Prostate gland (tissue), 2 donors: ENCODE results near the gene INKA2. TPM values are rescaled to one million over a fixed set of nuclear protein-coding genes. Genes with fewer than 3 reads are reported as not detected.

Experiments
- DNase-seq: peaks from one replicate; pipeline ENCODE4 v3.0.0-alpha.2; 2019; ENCODE audit warnings: low spot score
- H3K27ac ChIP-seq, 2 donors: fragments of 200-600 bp; sonication (generic); 2 replicates each; pipeline ENCODE4 v1.5.1; 2017 to 2019
- H3K27me3 ChIP-seq: fragments of 200-600 bp; sonication (generic); replicated peaks from 2 replicates; pipeline ENCODE4 v1.5.1; 2019; ENCODE audit not compliant: insufficient read depth
- H3K36me3 ChIP-seq, 2 donors: fragments of 200-600 bp; sonication (generic); 1 replicate in 1 of 2; 2 replicates in 1 of 2; pipeline versions ENCODE4 v1.5.1 to v1.8.1; 2017 to 2019
- H3K4me1 ChIP-seq: fragments of 200-600 bp; sonication (generic); replicated peaks from 2 replicates; pipeline ENCODE4 v1.5.1; 2019
- H3K4me3 ChIP-seq, 2 donors: fragments of 200-600 bp; sonication (generic); 2 replicates each; pipeline ENCODE4 v1.5.1; 2017 to 2019
- H3K9me3 ChIP-seq: fragments of 200-600 bp; sonication (generic); 2 replicates; pipeline ENCODE4 v1.5.1; 2017
- POLR2A ChIP-seq: fragments of 450-650 bp; IDR thresholded peaks from one replicate; pipeline ENCODE4 v1.6.1; 2016; ENCODE audit warnings: antibody characterized with exemption, mild to moderate bottlenecking
- POLR2AphosphoS5 ChIP-seq: sonication (generic); formaldehyde crosslinking; IDR thresholded peaks from one replicate; pipeline ENCODE4 v1.6.1; 2017; ENCODE audit warnings: antibody characterized with exemption
- WGBS: methylation state at CpG from one replicate; pipeline ENCODE4 v1.1.5; 2018; 5-methylcytosine and 5-hydroxymethylcytosine counted together
- intact Hi-C: fragments of 100-400 bp; cut with DNase I; formaldehyde crosslinking; loops from one replicate; pipeline ENCODE4 v1.14.2; 2022
- total RNA-seq, 2 donors: library from RNA; depleted of rRNA; stranded (reverse); fragments of >200 nt; gene quantifications; one replicate each; pipeline ENCODE4 v1.1.0, GENCODE V29; 2016
- TF ChIP-seq, protein P1 (sequence below), 4 experiments: fragments of 200-600 bp in 2 of 4; fragments of 450-650 bp in 2 of 4; sonication (generic) in 2 of 4; IDR thresholded peaks; 1 replicate in 3 of 4; 2 replicates in 1 of 4; pipeline ENCODE4 v1.5.1; 2016 to 2019; ENCODE audit warnings: antibody characterized with exemption in 4 of 4, mild to moderate bottlenecking in 2 of 4, moderate library complexity in 2 of 4

INKA2 gene
- total RNA-seq, 2 donors from 2014 or later = 2.8 to 6.6 TPM

DNA sequence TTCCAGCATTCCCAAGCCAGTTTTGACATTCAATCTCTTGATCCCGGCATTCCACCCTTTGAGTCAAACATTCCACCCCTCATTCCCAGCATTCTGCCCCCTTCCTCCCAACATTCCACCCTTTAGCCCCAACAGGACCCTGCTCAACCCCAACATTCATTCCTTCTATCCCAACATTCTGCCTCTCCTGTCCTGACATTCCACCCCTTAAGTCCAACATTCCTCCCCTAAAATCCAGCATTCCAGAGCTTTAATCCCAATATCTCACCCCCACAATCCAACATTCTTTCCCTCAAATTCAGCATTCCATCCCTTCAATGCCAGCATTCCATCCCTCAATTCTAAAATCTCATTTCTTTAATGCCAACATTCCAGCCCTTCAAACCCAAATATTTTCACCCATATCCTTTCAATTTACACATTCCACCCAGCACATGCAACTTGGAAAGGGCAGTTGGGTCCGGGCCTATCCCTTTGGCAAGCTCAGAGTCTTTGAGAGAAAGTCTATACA is 39.4 kb upstream of the INKA2 start:
- WGBS = 84% methylated on average over 2 of the region's 2 CpGs

DNA sequence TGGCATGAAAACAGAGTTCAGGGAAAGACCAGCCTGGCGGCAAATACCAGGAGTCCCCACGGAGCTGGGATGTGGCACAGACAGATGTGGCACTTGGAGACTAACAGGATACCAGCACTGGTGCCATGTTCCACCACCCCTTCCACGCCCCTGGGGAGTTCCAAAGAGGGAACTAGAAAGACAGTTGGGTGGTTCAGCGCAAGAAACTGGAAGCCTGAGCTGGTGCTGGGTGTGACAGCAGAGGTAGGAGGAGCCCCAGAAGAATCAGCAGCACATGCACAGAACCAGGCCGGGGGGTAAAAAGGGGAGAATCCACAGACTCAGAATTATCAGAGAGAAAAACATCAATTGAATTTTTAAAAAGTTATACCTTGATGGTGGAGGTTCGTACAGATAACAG is 38.9 kb upstream of the INKA2 start:
- Histone ChIP-seq H3K9me3 (no peaks in the 10 kb centered on the region), H3K27ac (no peak overlapping the region), H3K27me3 (no peaks in the 10 kb centered on the region), H3K4me1 (no peaks in the 10 kb centered on the region), H3K36me3 (peaks cover 0 to 6% of the 10 kb centered on the region in 2 donors), H3K4me3 (no peak overlapping the region)
- intact Hi-C loops = no loop called here
- no peak for DNase-seq
- TF ChIP-seq POLR2AphosphoS5 (no peak), POLR2A (no peak)
- TF ChIP-seq, protein P1, sequence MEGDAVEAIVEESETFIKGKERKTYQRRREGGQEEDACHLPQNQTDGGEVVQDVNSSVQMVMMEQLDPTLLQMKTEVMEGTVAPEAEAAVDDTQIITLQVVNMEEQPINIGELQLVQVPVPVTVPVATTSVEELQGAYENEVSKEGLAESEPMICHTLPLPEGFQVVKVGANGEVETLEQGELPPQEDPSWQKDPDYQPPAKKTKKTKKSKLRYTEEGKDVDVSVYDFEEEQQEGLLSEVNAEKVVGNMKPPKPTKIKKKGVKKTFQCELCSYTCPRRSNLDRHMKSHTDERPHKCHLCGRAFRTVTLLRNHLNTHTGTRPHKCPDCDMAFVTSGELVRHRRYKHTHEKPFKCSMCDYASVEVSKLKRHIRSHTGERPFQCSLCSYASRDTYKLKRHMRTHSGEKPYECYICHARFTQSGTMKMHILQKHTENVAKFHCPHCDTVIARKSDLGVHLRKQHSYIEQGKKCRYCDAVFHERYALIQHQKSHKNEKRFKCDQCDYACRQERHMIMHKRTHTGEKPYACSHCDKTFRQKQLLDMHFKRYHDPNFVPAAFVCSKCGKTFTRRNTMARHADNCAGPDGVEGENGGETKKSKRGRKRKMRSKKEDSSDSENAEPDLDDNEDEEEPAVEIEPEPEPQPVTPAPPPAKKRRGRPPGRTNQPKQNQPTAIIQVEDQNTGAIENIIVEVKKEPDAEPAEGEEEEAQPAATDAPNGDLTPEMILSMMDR (IDR thresholded peaks at IDR 0.05) = no peak
- WGBS = 79% methylated on average over 6 of the region's 6 CpGs

More for the DNA sequence above, 39.4 kb upstream of the INKA2 start:
- Histone ChIP-seq H3K27ac (no peak overlapping the region), H3K9me3 (no peaks in the 10 kb centered on the region), H3K27me3 (no peaks in the 10 kb centered on the region), H3K36me3 (peaks cover 0 to 6% of the 10 kb centered on the region in 2 donors), H3K4me1 (no peaks in the 10 kb centered on the region), H3K4me3 (no peak overlapping the region)
- DNase-seq = no peak
- TF ChIP-seq POLR2A = no peak
- TF ChIP-seq POLR2AphosphoS5 = no peak
- TF ChIP-seq, protein P1 (IDR thresholded peaks at IDR 0.05) = no peak
- intact Hi-C loops = no loop called here

DNA sequence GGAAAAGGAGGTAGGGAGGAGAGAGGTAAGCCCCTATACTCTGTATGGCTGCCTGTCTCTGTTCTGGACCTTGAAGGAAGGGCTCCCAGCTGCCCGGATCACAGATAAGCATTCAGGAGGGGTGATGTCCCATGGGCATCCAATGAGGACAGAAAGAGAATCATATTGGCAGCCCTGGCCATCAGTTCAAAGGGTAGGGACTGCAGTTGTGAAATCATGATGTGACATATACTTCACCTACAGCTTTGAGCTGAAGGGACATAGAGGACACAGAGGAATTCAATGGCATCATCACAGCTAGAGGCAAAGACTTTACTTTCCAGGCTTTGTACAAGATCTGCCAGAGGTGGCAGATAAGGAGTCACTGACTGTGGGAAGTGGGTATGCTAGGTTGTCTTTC is 38.1 kb upstream of the INKA2 start:
- DNase-seq = no peak
- TF ChIP-seq POLR2A (no peak), POLR2AphosphoS5 (no peak)
- TF ChIP-seq, protein P1 (IDR thresholded peaks at IDR 0.05) = no peak
- Histone ChIP-seq H3K4me1 (no peaks in the 10 kb centered on the region), H3K27me3 (no peaks in the 10 kb centered on the region), H3K9me3 (no peaks in the 10 kb centered on the region), H3K36me3 (peaks cover 0 to 6% of the 10 kb centered on the region in 2 donors), H3K4me3 (no peak overlapping the region), H3K27ac (no peak overlapping the region)
- 94% methylated on average over 1 of the region's 1 CpG for WGBS
- intact Hi-C loops = no loop called here

DNA sequence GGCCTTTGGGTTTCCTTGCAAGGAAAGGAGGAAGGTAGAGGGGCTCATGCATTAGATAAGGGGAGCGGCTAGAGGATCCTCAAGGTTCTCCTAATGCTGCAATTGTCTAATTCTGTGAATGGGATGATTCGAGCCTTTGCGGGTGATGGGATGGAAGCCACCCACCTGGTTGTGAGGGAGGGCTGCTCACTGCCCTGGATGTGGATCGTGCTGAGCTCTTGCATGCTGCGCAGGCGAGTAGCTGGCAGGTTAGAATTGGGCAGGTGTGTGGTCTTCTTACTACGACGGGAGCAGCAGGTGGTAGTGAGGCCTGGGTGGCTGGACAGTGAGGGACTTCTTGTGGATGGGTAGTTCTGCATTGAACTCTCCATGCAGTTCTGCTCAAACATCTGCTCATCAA is 37.7 kb upstream of the INKA2 start:
- no peaks in the 10 kb centered on the region for H3K27me3 ChIP-seq
- intact Hi-C loops = no loop called here
- no peak for DNase-seq
- H3K27ac ChIP-seq = no peak overlapping the region
- WGBS = 91% methylated on average over 8 of the region's 8 CpGs
- no peaks in the 10 kb centered on the region for H3K9me3 ChIP-seq
- H3K36me3 ChIP-seq = peaks cover 0 to 6% of the 10 kb centered on the region in 2 donors
- no peak overlapping the region for H3K4me3 ChIP-seq
- TF ChIP-seq POLR2AphosphoS5 = no peak
- TF ChIP-seq, protein P1 (IDR thresholded peaks at IDR 0.05) = no peak
- no peak for TF ChIP-seq POLR2A
- no peaks in the 10 kb centered on the region for H3K4me1 ChIP-seq

DNA sequence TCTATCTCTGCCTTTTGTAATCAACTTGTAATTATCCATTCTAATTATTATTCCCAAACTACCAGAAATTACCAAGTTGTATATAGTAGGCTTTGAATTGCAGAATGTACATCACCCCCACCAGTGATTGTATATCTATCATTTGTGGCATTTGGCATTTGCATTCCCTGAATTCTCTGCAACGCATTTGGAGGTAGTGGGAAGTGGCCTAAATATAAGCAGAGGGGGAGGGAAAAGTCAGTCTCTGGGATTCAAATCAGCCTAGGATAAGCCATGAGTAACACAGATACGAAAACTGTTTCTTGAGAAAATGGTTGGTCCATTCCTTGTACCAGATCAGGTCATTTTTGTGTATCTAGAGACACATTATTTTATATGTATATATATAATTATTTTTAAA is 37.2 kb upstream of the INKA2 start:
- Histone ChIP-seq H3K27ac (no peak overlapping the region), H3K36me3 (peaks cover 0 to 6% of the 10 kb centered on the region in 2 donors), H3K4me3 (no peak overlapping the region), H3K27me3 (no peaks in the 10 kb centered on the region), H3K4me1 (no peaks in the 10 kb centered on the region), H3K9me3 (no peaks in the 10 kb centered on the region)
- intact Hi-C loops = no loop called here
- TF ChIP-seq POLR2A = no peak
- TF ChIP-seq, protein P1 (IDR thresholded peaks at IDR 0.05) = no peak
- no peak for TF ChIP-seq POLR2AphosphoS5
- 78% methylated on average over 2 of the region's 2 CpGs for WGBS
- no peak for DNase-seq
